OCI-M2 (cell line): Measurements from ENCODE around the gene CPNE1.
"Not testable (repeated sequence)": the region's sequence is repeated elsewhere in the genome, so short reads cannot be mapped to it uniquely, and the experiment has no call there.

Experiments used
- DNase-seq: peaks from one replicate; lab custom pipeline; 2025; ENCODE audit not compliant: unreplicated experiment; lab: John Stamatoyannopoulos, UW

CPNE1 gene

GRCh38 chr20:35698298-35699126 lies 33.8 kb upstream of the CPNE1 start:
- no peak for DNase-seq

GRCh38 chr20:35697696-35698297 lies 33.1 kb upstream of the CPNE1 start:
- no peak for DNase-seq

- DNase-seq, result no peak
Observed at GRCh38 chr20:35695978-35696377, 31.3 kb upstream of the CPNE1 start.

- DNase-seq, result no peak
Observed at GRCh38 chr20:35695245-35695749, 30.6 kb upstream of the CPNE1 start.

GRCh38 chr20:35690265-35690664 lies 25.6 kb upstream of the CPNE1 start:
- no peak for DNase-seq

GRCh38 chr20:35686872-35687271 lies 22.2 kb upstream of the CPNE1 start:
- not testable (repeated sequence) for DNase-seq

- DNase-seq, result not testable (repeated sequence)
Observed at GRCh38 chr20:35685368-35685767, 20.7 kb upstream of the CPNE1 start.

- no peak for DNase-seq
Observed at GRCh38 chr20:35681960-35682359, 17.3 kb upstream of the CPNE1 start.

- no peak for DNase-seq
Observed at GRCh38 chr20:35680452-35681183, 15.9 kb upstream of the CPNE1 start.

- no peak for DNase-seq
Observed at GRCh38 chr20:35674921-35675320, 10.2 kb upstream of the CPNE1 start.

- DNase-seq, result no peak
Observed at GRCh38 chr20:35673884-35674283, 9.2 kb upstream of the CPNE1 start.

- no peak for DNase-seq
Observed at GRCh38 chr20:35669681-35670080, 5.0 kb upstream of the CPNE1 start.

- no peak for DNase-seq
Observed at GRCh38 chr20:35669221-35669620, 4.5 kb upstream of the CPNE1 start.

GRCh38 chr20:35665949-35666288 lies 1.2 kb upstream of the CPNE1 start:
- no peak for DNase-seq

- DNase-seq, result no peak
Observed at GRCh38 chr20:35663516-35664465, 909 bp downstream of the CPNE1 start.

GRCh38 chr20:35662551-35662950 lies 2.1 kb downstream of the CPNE1 start:
- no peak for DNase-seq

- no peak for DNase-seq
Observed at GRCh38 chr20:35661908-35662307, 2.8 kb downstream of the CPNE1 start.

- DNase-seq, result no peak
Observed at GRCh38 chr20:35661053-35661452, 3.6 kb downstream of the CPNE1 start.

GRCh38 chr20:35660122-35660937 lies 4.4 kb downstream of the CPNE1 start:
- no peak for DNase-seq

GRCh38 chr20:35657271-35657670 lies 7.4 kb downstream of the CPNE1 start:
- no peak for DNase-seq
